Measurements from ENCODE around the gene DOK5.
A peak's percentile ranks its signal among the peaks of the same experiment; 100 is the strongest.

The DOK5 gene

GRCh38 chr20:54515793-54516628 is 40.6 kb downstream of the DOK5 start:
- no peak for DNase-seq

- no peak for DNase-seq
These were observed 42.0 kb downstream of the DOK5 start for GRCh38 chr20:54517241-54517975.

- no peak for DNase-seq
These were observed 49.5 kb downstream of the DOK5 start for GRCh38 chr20:54524849-54525248.

DNA sequence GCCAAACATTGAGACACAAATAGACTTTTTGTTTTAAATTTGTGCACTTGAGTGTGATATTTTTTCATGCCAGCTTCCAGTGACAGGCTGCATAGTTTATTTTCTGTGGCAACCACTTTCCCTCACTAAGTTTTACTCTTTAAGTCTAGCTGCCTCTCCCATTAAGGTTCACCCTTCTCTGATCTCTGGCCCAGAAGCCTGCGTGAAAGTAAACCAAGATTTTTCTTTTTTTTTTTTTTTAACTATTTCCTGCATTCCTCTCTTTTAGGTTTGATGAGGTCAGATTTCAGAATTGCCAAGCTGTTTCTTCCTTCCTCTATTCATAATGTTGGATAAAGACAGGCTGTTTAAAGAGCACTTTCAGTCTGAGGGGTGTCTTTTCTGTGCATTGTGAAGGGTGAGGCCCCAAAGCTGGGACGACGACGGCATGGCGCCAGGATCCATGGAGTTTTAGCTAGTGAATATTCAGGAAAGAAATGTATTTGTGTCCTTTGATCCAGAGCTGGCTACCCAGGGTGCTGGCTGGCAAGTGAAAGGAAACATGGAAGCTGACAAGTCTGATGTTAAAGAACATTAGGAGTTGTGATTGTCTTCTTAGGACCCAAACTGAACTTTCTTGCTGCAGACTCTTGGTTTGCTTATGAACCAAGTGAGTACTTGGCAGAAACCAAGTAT is 50.7 kb downstream of the DOK5 start:
- no peak for DNase-seq

GRCh38 chr20:54526801-54527200 is 51.4 kb downstream of the DOK5 start:
- no peak for DNase-seq

GRCh38 chr20:54532573-54532972 is 57.2 kb downstream of the DOK5 start:
- no peak for DNase-seq

- DNase-seq, result no peak
These were observed 58.7 kb downstream of the DOK5 start for GRCh38 chr20:54534101-54534500.

DNA sequence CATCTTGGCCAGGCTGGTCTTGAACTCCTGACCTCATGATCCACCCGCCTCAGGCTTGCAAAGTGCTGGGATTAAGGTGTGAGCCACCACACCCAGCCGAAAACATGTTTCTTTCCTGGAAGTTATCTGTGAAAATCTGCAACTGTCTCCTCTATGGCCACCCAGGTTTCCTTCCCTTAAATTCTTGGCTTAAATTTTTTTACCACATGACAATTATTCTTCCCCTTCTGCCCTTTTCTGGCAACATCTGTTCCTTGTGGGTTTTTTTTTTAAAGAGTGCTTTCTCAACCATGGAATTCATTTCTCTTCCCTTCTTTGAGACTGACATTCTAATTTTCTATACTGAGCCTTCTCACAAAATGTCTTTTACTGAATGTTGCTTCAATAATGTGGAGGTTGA is 59.6 kb downstream of the DOK5 start:
- DNase-seq, result no peak

DNA sequence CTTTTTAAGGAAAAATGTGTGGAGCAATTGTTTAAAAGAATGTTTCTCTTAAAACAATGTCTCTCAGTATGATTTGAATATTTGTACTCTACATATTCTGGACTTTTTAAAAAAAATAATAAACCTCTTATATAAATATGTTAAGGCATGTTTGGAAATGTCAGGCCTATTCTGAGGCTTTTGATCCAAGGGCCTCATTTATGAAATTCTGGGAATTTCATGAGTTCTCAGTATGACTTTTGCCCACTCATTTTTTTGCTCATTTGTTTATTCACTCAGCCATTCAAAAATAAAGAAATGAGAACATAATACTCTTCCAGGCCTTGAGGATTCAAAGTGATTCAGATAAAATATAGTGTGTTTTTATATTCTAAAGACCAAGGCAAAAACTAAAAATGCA is 60.4 kb downstream of the DOK5 start:
- DNase-seq, result no peak

- peak; percentile 2 for DNase-seq
These were observed 64.2 kb downstream of the DOK5 start for GRCh38 chr20:54539521-54540046.

DNA sequence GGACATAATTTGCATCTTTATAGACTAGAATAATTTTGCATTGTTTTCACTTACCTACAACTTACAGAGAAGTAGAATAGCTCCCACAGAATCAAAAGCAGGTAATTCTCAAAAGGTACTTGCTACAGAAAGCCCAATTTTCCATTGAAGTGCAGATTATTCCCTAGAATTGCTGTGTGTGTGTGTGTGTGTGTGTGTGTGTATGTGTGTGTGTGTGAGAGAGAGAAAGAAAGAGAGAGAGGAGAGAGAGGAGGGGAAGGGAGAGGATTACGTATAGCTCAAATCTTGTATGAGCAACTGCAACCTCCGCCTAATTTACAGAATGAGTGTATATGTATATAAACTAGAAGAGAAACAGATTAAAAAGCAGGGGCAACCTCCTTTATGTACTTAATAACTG is 68.0 kb downstream of the DOK5 start:
- no peak for DNase-seq

DNA sequence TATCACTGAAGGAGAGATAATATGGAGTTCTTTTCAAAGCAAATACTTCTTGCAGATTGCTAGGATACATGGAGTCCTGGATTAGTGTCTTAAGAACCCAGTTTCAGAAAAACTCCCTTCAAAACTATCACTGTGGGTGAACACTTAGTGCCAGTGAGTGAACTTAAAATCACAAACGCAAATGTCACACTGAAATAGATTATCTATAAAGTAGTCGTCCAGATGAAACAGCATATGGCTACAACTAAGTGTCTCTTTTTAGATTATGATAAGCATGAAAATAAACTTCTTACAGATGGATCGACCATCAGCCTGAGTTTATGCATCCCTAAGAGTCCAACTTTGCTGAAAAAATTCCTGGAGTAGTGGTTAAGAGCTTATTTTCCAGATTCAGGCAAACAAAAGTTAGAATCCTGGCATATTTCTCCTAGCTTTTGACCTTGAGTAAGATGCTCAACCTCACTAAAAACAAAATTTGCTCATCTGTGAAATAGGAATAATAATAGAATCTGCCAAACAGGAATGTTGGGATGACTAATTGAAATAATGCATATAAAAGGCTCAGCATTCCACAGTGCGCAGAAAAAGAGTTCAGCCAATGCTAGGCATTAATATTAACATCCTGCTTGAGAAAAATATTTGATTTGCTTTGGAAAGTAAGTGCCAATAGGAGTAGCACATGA is 70.4 kb downstream of the DOK5 start:
- DNase-seq, result peak; percentile 29

DNA sequence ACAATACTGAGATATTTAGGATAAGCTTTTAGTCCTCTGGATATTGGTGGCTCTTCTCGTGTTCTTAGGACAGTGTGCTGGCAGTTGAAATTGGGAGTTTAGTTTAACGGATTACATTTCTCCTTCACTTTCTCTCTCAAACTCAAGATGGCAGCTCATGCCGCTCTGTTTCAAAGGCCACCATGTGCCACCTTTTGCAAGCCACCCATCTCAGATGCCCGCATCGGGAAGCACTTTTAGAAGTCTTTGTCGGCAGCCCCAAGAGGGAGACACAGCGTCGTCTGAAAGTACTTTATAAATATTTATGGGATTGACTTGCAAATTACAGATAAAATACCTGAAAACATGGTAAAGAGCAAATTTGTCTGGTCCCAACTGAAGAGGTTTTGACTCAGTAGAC is 73.5 kb downstream of the DOK5 start:
- no peak for DNase-seq

- DNase-seq, result no peak
These were observed 74.4 kb downstream of the DOK5 start for GRCh38 chr20:54549658-54550326.

DNA sequence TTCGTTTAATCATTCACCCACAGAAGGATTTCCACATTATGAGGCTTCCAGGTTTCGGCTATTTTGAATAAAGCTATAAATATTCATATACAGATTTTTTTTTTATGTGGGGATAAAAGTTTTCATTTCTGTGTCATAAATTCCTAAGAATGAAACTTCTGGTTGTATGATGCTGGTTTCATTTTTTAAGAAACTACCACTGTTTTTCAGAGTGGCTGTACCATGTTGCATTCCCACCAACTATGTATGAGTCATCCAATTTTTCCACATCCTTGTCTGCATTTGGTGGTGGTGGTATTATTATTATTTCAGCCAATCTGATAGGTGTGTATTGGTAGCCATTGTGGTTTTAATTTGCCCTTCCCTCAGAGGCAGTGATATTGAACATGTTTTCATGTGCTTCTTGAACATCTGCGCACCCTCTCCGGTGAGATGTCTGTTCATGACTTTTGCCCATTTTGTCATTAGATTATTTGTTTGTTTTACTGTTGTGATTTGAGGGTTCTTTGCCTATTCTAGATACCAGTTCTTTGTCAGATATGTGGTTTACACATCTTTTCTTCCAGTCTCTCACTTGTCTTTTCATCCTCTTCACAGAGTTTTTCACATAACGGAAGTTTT is 75.5 kb downstream of the DOK5 start:
- DNase-seq, result no peak

GRCh38 chr20:54554006-54554405 is 78.6 kb downstream of the DOK5 start:
- no peak for DNase-seq

GRCh38 chr20:54555150-54555549 is 79.8 kb downstream of the DOK5 start:
- no peak for DNase-seq

DNA sequence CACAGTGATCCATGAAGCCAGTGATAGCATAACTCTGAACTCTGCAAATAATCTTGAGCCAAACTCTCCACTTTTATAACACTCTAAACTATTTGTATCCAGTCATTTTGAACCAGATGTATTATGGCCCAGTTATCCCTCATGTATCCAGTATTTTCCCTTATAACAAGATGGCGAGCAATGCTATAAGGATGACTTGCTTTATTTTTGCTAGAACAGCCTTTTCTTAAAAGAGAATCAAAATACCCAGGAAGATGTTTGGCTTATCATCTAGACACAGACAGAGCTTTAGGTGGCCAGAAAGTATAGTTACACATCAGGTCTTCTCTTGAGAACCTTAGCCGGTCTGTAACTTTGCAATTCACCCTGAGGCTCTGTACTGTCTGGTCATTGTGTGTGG is 81.0 kb downstream of the DOK5 start:
- no peak for DNase-seq

DNA sequence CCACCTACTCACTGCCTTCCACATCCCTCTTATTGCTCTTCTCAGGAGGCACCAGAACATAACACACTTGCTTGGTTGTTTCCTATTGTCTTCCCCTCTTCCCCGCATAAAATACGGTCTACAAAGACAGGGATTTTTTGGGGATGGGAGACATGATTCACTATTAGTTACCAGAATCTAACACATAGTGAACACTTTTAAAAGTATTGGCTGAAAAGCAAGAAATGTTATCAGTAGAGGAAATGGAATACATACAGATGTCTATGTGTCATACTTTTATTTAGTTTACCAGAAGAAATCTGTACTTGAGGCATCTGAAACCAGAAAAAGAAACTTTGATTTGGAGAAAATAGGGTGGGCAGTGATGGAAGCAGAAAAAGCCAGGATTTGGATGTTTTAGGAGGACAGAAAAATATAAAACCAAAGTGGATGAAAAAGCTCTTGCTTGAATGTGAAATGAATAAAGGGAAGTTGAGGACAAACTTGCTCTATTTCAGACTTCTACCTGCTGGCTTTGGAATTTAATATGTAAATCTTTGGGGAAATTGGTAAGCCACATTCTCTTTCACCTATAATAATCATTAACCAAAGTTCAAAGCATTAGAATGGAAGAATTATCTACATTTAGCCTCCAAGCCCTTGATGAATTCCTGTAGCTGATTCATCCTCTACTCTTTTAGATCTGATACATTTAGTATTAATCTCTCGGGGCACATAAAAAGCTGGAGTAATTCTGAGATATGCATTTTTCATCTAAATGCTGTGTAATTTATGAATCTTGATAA is 82.6 kb downstream of the DOK5 start:
- peak; percentile 42 for DNase-seq

GRCh38 chr20:54559890-54560289 is 84.5 kb downstream of the DOK5 start:
- no peak for DNase-seq

DNA sequence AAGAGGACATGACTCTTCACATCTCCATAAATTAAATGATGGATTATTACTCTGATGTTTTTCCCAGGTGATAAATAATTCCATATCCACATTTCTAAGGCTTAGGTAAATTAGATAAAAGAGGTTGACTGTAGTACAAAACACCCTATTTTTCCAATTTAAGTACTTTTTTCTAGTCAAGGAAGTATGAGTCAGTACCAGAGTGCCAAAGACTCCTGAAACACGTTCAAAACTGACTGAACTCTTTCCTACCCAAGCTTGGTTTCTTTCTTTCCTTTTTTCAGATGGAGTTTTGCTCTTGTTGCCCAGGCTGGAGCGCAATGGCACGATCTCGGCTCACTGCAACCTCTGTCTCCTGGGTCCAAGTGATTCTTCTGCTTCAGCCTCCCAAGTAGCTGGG is 85.0 kb downstream of the DOK5 start:
- DNase-seq, result no peak

Data from kidney glomerular epithelial cell (primary cell).